H9 (cell line): ENCODE measurements around the gene SAMMSON. TPM values are rescaled to one million over a fixed set of nuclear protein-coding genes. Genes with fewer than 3 reads are reported as not detected.

Source experiments
- DNase-seq: peaks from one replicate; pipeline ENCODE4 v3.0.0-alpha.2; 2017
- H2AFZ ChIP-seq: one replicate; pipeline ENCODE4 v1.6.1; 2013; ENCODE audit warnings: mild to moderate bottlenecking, low read length, control low read depth, moderate library complexity
- H2AK5ac ChIP-seq: 2 replicates; pipeline ENCODE4 v1.6.1; 2013; ENCODE audit warnings: low read length, control low read depth, mixed read lengths; ENCODE audit not compliant: insufficient read length
- H2BK120ac ChIP-seq: one replicate; pipeline ENCODE4 v1.6.1; 2013; ENCODE audit warnings: low read depth, mild to moderate bottlenecking, low read length, control low read depth, inconsistent platforms; ENCODE audit not compliant: poor library complexity, severe bottlenecking
- H2BK12ac ChIP-seq: 2 replicates; pipeline ENCODE4 v1.6.1; 2013; ENCODE audit warnings: low read length, control low read depth, mixed read lengths, low read depth; ENCODE audit not compliant: insufficient read length
- H2BK15ac ChIP-seq: 2 replicates; pipeline ENCODE4 v1.6.1; 2013; ENCODE audit warnings: low read depth, low read length, control low read depth
- H2BK20ac ChIP-seq: one replicate; pipeline ENCODE4 v1.6.1; 2013; ENCODE audit warnings: low read depth, mild to moderate bottlenecking, low read length, control low read depth, inconsistent platforms; ENCODE audit not compliant: poor library complexity, severe bottlenecking
- H2BK5ac ChIP-seq: 2 replicates; pipeline ENCODE4 v1.6.1; 2013; ENCODE audit warnings: low read length, control low read depth, mixed read lengths; ENCODE audit not compliant: insufficient read length
- H3K14ac ChIP-seq: 2 replicates; pipeline ENCODE4 v1.6.1; 2013; ENCODE audit warnings: low read length, control low read depth; ENCODE audit not compliant: insufficient read depth
- H3K18ac ChIP-seq: 2 replicates; pipeline ENCODE4 v1.6.1; 2013; ENCODE audit warnings: low read depth, mild to moderate bottlenecking, mixed read lengths, low read length, control low read depth; ENCODE audit not compliant: insufficient read length
- H3K23ac ChIP-seq: 2 replicates; pipeline ENCODE4 v1.6.1; 2013; ENCODE audit warnings: low read length, control low read depth, mixed read lengths, low read depth; ENCODE audit not compliant: insufficient read length
- H3K23me2 ChIP-seq: 2 replicates; pipeline ENCODE4 v1.6.1; 2013; ENCODE audit warnings: low read depth, mild to moderate bottlenecking, mixed read lengths, low read length, control low read depth; ENCODE audit not compliant: insufficient read length, poor library complexity, severe bottlenecking
- H3K27ac ChIP-seq: 2 replicates; pipeline ENCODE4 v1.5.1; 2013; ENCODE audit warnings: low read length, control low read depth, mixed read lengths, low read depth; ENCODE audit not compliant: insufficient read length
- H3K27me3 ChIP-seq: 2 replicates; pipeline ENCODE4 v1.6.1; 2013; ENCODE audit warnings: low read length, control low read depth, inconsistent platforms; ENCODE audit not compliant: insufficient read depth
- H3K4ac ChIP-seq: 2 replicates; pipeline ENCODE4 v1.6.1; 2013; ENCODE audit warnings: low read depth, mild to moderate bottlenecking, control low read depth, inconsistent platforms, low read length, moderate library complexity
- H3K4me1 ChIP-seq: 2 replicates; pipeline ENCODE4 v1.6.1; 2013; ENCODE audit warnings: low read length, control low read depth, inconsistent platforms; ENCODE audit not compliant: insufficient read depth
- H3K4me2 ChIP-seq: 2 replicates; pipeline ENCODE4 v1.6.1; 2013; ENCODE audit warnings: low read length, control low read depth, mixed read lengths; ENCODE audit not compliant: insufficient read length, insufficient read depth
- H3K56ac ChIP-seq: 2 replicates; pipeline ENCODE4 v1.6.1; 2013; ENCODE audit warnings: low read depth, mild to moderate bottlenecking, mixed read lengths, low read length, control low read depth; ENCODE audit not compliant: insufficient read length
- H3K79me1 ChIP-seq: 2 replicates; pipeline ENCODE4 v1.6.1; 2013; ENCODE audit warnings: low read depth, mild to moderate bottlenecking, moderate library complexity, low read length, control low read depth, inconsistent platforms; ENCODE audit not compliant: insufficient read depth, poor library complexity, severe bottlenecking
- H3K79me2 ChIP-seq: 2 replicates; pipeline ENCODE4 v1.6.1; 2013; ENCODE audit warnings: low read length, control low read depth, inconsistent platforms; ENCODE audit not compliant: insufficient read depth
- H3K9ac ChIP-seq: 2 replicates; pipeline ENCODE4 v1.6.1; 2013; ENCODE audit warnings: low read length, control low read depth, mixed read lengths; ENCODE audit not compliant: insufficient read length; ENCODE audit errors: extremely low read depth
- H3K9me3 ChIP-seq: one replicate; pipeline ENCODE4 v1.6.1; 2013; ENCODE audit warnings: low read depth, low read length, inconsistent platforms; ENCODE audit not compliant: control insufficient read depth
- H3T11ph ChIP-seq: one replicate; pipeline ENCODE4 v1.6.1; 2013; ENCODE audit warnings: mild to moderate bottlenecking, low read length, control low read depth, inconsistent platforms
- H4K20me1 ChIP-seq: one replicate; pipeline ENCODE4 v1.6.1; 2013; ENCODE audit not compliant: control insufficient read depth, insufficient read length, insufficient read depth
- H4K5ac ChIP-seq: 2 replicates; pipeline ENCODE4 v1.6.1; 2013; ENCODE audit warnings: low read depth, mild to moderate bottlenecking, mixed read lengths, low read length, control low read depth; ENCODE audit not compliant: insufficient read length
- H4K8ac ChIP-seq: replicated peaks from 2 replicates; pipeline ENCODE4 v1.6.1; 2013; ENCODE audit warnings: low read length, control low read depth, mixed read lengths, low read depth; ENCODE audit not compliant: insufficient read length
- H4K91ac ChIP-seq: 2 replicates; pipeline ENCODE4 v1.6.1; 2013; ENCODE audit warnings: low read depth, mild to moderate bottlenecking, moderate library complexity, mixed read lengths, low read length, control low read depth; ENCODE audit not compliant: insufficient read length
- H3K27ac Mint-ChIP-seq, 3 experiments: 2 replicates in 2 of 3; 3 replicates in 1 of 3; pipeline ENCODE4 v1.8.0; 2020 to 2021; ENCODE audit warnings: mixed read lengths in 3 of 3, mild to moderate bottlenecking in 1 of 3, moderate library complexity in 1 of 3
- H3K27me3 Mint-ChIP-seq: 2 replicates; pipeline ENCODE4 v1.8.0; 2021; ENCODE audit warnings: low read depth, mild to moderate bottlenecking, moderate library complexity, mixed read lengths
- H3K36me3 Mint-ChIP-seq, 3 experiments: 2 replicates in 2 of 3; 3 replicates in 1 of 3; pipeline ENCODE4 v1.8.0; 2020 to 2021; ENCODE audit warnings: low read depth in 3 of 3, mixed read lengths in 3 of 3; ENCODE audit not compliant: insufficient read depth in 1 of 3
- H3K4me1 Mint-ChIP-seq, 2 experiments: 2 replicates each; pipeline ENCODE4 v1.8.0; 2020; ENCODE audit warnings: mixed read lengths in 2 of 2
- H3K4me3 Mint-ChIP-seq, 2 experiments: 2 replicates in 1 of 2; 3 replicates in 1 of 2; pipeline ENCODE4 v1.8.0; 2020 to 2021; ENCODE audit warnings: mild to moderate bottlenecking in 2 of 2, mixed read lengths in 2 of 2, moderate library complexity in 1 of 2
- H3K9me3 Mint-ChIP-seq, 2 experiments: 2 replicates in 1 of 2; 3 replicates in 1 of 2; pipeline ENCODE4 v1.8.0; 2020; ENCODE audit warnings: mild to moderate bottlenecking in 2 of 2, mixed read lengths in 2 of 2, moderate library complexity in 1 of 2
- CTCF ChIP-seq: fragments of 200-600 bp; sonication (generic); conservative IDR thresholded peaks from 3 replicates; pipeline ENCODE4 v1.8.0; 2021; ENCODE audit warnings: antibody characterized with exemption, mild to moderate bottlenecking
- WGBS: extraction: QIAGEN DNeasy Blood & Tissue Kit; methylation state at CpG from one replicate; pipeline ENCODE4 v1.1.7; 2013; ENCODE audit warnings: missing lambda C conversion rate, low lambda C conversion rate, mixed read lengths; ENCODE audit not compliant: insufficient read length; ENCODE audit errors: extremely low coverage; 5-methylcytosine and 5-hydroxymethylcytosine counted together
- total RNA-seq: library from RNA; stranded (reverse); gene quantifications from 2 replicates; pipeline ENCODE4 v1.2.1, GENCODE V29; 2021

The SAMMSON gene
- total RNA-seq, 1 experiment from 2014 or later = not detected

DNA sequence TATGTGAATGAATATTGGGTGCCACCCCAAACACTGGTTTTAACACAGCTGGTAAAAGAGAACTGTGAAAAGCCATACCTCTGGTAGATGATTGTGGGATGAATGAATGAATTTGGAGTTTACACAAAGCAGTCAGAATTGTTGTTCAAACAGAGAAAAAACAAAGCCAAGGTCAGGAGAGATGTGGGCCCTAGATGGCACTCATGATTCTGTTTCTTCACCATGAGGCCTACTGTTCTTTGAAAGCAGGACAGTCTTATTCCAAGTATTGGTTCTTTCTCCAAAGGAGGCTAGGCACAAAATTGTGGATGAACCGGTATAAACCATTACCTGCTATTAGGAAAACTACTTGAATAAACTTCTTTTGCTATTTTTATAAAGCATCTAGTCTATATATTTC lies 97.6 kb downstream of the SAMMSON start:
- Histone ChIP-seq H4K8ac (no peak overlapping the region), H2AK5ac (no peak overlapping the region), H3K79me1 (no peaks in the 10 kb centered on the region), H3K14ac (no peak overlapping the region), H2BK20ac (no peak overlapping the region), H4K20me1 (no peaks in the 10 kb centered on the region), H3K56ac (no peak overlapping the region), H3K4me2 (no peak overlapping the region), H2BK120ac (no peak overlapping the region), H2AFZ (no peak overlapping the region), H3K23me2 (no peaks in the 10 kb centered on the region), H2BK15ac (no peak overlapping the region), H4K91ac (no peak overlapping the region), H3K4ac (no peak overlapping the region), H3K9ac (no peak overlapping the region), H3K79me2 (no peaks in the 10 kb centered on the region), H3T11ph (no peak overlapping the region), H2BK12ac (no peak overlapping the region), H4K5ac (no peak overlapping the region), H3K27me3 (0 out of 2 replicates have a peak, but pooled peaks cover 2% of the 10 kb centered on the region), H3K9me3 (no peaks in the 10 kb centered on the region), H3K23ac (no peak overlapping the region), H2BK5ac (no peak overlapping the region), H3K18ac (no peak overlapping the region), H3K27ac (no peak overlapping the region), H3K4me1 (no peaks in the 10 kb centered on the region)
- H3K4me3 Mint-ChIP-seq = no peak overlapping the region
- no CpG with 5 or more reads among the region's 1 CpG for WGBS
- no peak overlapping the region for H3K27ac Mint-ChIP-seq
- no peak for TF ChIP-seq CTCF
- H3K9me3 Mint-ChIP-seq = no peaks in the 10 kb centered on the region
- H3K27me3 Mint-ChIP-seq = no peaks in the 10 kb centered on the region
- H3K36me3 Mint-ChIP-seq = no peaks in the 10 kb centered on the region
- no peaks in the 10 kb centered on the region for H3K4me1 Mint-ChIP-seq
- no peak for DNase-seq
